Mesothelial cell of epicardium (in vitro differentiated cells): ENCODE data around the gene VSIG10. TPM values are rescaled to one million over a fixed set of nuclear protein-coding genes. Genes with fewer than 3 reads are reported as not detected.
"Not testable (repeated sequence)": the region's sequence is repeated elsewhere in the genome, so short reads cannot be mapped to it uniquely, and the experiment has no call there.

Source experiments
- DNase-seq, 2 experiments: peaks; one replicate each; pipeline ENCODE4 v3.0.0; 2021; ENCODE audit warnings: low spot score in 2 of 2; ENCODE audit not compliant: unreplicated experiment in 2 of 2
- H3K27ac Mint-ChIP-seq: 2 replicates; pipeline ENCODE4 v1.8.0; 2021; ENCODE audit warnings: mixed read lengths
- H3K27me3 Mint-ChIP-seq: 2 replicates; pipeline ENCODE4 v1.8.0; 2021; ENCODE audit warnings: low read depth, mixed read lengths
- H3K36me3 Mint-ChIP-seq: 2 replicates; pipeline ENCODE4 v1.8.0; 2021; ENCODE audit warnings: mixed read lengths
- H3K4me1 Mint-ChIP-seq: 2 replicates; pipeline ENCODE4 v1.8.0; 2021; ENCODE audit warnings: mixed read lengths
- H3K4me3 Mint-ChIP-seq: 2 replicates; pipeline ENCODE4 v1.8.0; 2021; ENCODE audit warnings: mild to moderate bottlenecking, moderate library complexity, mixed read lengths
- H3K9me3 Mint-ChIP-seq: 2 replicates; pipeline ENCODE4 v1.8.0; 2021; ENCODE audit warnings: mixed read lengths
- CTCF ChIP-seq: fragments of 200-600 bp; sonication (generic); IDR thresholded peaks from one replicate; pipeline ENCODE4 v1.5.0; 2021; ENCODE audit warnings: antibody characterized with exemption; ENCODE audit not compliant: unreplicated experiment
- total RNA-seq: library from RNA; stranded (reverse); gene quantifications from 3 replicates; pipeline ENCODE4 v1.2.1, GENCODE V29; 2021

Gene VSIG10
- total RNA-seq, 1 donor from 2014 or later = 22.0 TPM

GRCh38 chr12:118098401-118098800, 5.4 kb downstream of the VSIG10 start:
- Mint-ChIP-seq H3K27ac (peak overlapping the region; percentile 7), H3K27me3 (no peaks in the 10 kb centered on the region), H3K9me3 (no peaks in the 10 kb centered on the region), H3K4me1 (peaks cover 5% of the 10 kb centered on the region), H3K4me3 (no peak overlapping the region), H3K36me3 (no peaks in the 10 kb centered on the region)
- no peak for DNase-seq
- no peak for TF ChIP-seq CTCF

GRCh38 chr12:118094039-118094438, 9.8 kb downstream of the VSIG10 start:
- Mint-ChIP-seq H3K27me3 (no peaks in the 10 kb centered on the region), H3K4me1 (no peaks in the 10 kb centered on the region)
- no peak for TF ChIP-seq CTCF

GRCh38 chr12:118089782-118090181, 14.0 kb downstream of the VSIG10 start:
- H3K4me1 Mint-ChIP-seq = no peaks in the 10 kb centered on the region
- TF ChIP-seq CTCF = no peak
- DNase-seq = no peak
- H3K9me3 Mint-ChIP-seq = no peaks in the 10 kb centered on the region
- no peak overlapping the region for H3K4me3 Mint-ChIP-seq
- H3K27ac Mint-ChIP-seq = no peak overlapping the region
- no peaks in the 10 kb centered on the region for H3K27me3 Mint-ChIP-seq
- H3K36me3 Mint-ChIP-seq = peaks cover 6% of the 10 kb centered on the region

More at GRCh38 chr12:118094039-118094438, 9.8 kb downstream of the VSIG10 start:
- Mint-ChIP-seq H3K9me3 (no peaks in the 10 kb centered on the region), H3K4me3 (no peak overlapping the region), H3K27ac (no peak overlapping the region), H3K36me3 (peaks cover 2% of the 10 kb centered on the region)
- no peak for DNase-seq

GRCh38 chr12:118082161-118082560, 21.6 kb downstream of the VSIG10 start:
- Mint-ChIP-seq H3K27me3 (no peaks in the 10 kb centered on the region), H3K4me1 (no peaks in the 10 kb centered on the region), H3K9me3 (peaks cover 6% of the 10 kb centered on the region), H3K27ac (no peak overlapping the region), H3K4me3 (no peak overlapping the region), H3K36me3 (peaks cover 24% of the 10 kb centered on the region)
- TF ChIP-seq CTCF = no peak
- DNase-seq = no peak

GRCh38 chr12:118081521-118081920, 22.3 kb downstream of the VSIG10 start:
- H3K4me1 Mint-ChIP-seq, H3K27me3 Mint-ChIP-seq, H3K4me3 Mint-ChIP-seq, H3K9me3 Mint-ChIP-seq, H3K27ac Mint-ChIP-seq, DNase-seq: not testable (repeated sequence)
- H3K36me3 Mint-ChIP-seq = peaks cover 24% of the 10 kb centered on the region

- H3K4me1 Mint-ChIP-seq = no peaks in the 10 kb centered on the region
- H3K9me3 Mint-ChIP-seq = peaks cover 6% of the 10 kb centered on the region
- peaks cover 14% of the 10 kb centered on the region for H3K36me3 Mint-ChIP-seq
- DNase-seq = no peak
- no peak overlapping the region for H3K27ac Mint-ChIP-seq
- H3K27me3 Mint-ChIP-seq = no peaks in the 10 kb centered on the region
- TF ChIP-seq CTCF = no peak
- no peak overlapping the region for H3K4me3 Mint-ChIP-seq
Measured at GRCh38 chr12:118073768-118074167, 30.0 kb downstream of the VSIG10 start.
